GM21381 (cell line): ENCODE measurements around the gene DDX1.

Experiments used
- ATAC-seq: cut with Tn5 transposase; IDR thresholded peaks from one replicate; pipeline ENCODE4 v1.9.1; 2021; ENCODE audit warnings: mild to moderate bottlenecking, moderate library complexity; ENCODE audit not compliant: unreplicated experiment

DDX1 gene

DNA sequence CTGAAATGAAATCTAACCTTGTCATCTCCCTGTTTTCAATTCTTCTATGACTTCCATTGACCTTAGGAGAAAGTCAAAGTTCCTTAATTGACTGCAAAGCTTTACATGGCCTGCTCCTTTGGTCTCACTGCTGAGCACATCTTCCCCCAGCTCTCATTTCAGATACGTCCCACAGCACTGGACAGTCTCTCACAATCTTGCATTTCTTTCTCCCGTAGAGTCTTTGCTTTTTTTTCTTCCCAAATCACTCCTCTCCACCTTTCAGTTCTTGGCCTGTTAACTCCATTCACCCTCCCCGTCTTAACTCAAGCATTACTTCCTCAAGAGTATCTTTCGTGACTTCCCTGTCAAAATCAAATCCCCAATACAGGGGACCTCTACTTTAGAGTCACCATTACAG is 67.2 kb downstream of the DDX1 start:
- ATAC-seq: no peak

GRCh38 chr2:15660491-15661294 is 69.0 kb downstream of the DDX1 start:
- no peak for ATAC-seq

- no peak for ATAC-seq
Measured at GRCh38 chr2:15661295-15661569, 69.6 kb downstream of the DDX1 start.

DNA sequence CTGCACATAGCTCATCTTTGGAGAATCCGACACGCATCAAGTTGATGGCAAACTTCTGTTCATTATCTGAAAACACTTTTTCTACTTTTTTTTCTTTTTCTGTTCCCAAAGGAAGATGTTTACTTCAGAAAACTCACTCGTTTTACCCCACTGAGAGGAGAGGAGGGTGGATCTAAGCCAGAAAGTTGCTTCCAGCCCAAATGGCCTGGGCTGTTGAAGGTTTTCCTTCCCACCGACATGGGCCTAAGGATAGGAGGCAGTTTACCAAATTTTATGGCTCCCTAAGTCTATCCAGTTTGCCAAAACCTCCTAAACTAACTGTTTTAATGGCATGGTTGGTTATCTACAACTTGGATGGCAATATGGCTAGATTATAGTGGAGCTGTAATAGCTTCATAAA is 70.4 kb downstream of the DDX1 start:
- ATAC-seq: no peak

DNA sequence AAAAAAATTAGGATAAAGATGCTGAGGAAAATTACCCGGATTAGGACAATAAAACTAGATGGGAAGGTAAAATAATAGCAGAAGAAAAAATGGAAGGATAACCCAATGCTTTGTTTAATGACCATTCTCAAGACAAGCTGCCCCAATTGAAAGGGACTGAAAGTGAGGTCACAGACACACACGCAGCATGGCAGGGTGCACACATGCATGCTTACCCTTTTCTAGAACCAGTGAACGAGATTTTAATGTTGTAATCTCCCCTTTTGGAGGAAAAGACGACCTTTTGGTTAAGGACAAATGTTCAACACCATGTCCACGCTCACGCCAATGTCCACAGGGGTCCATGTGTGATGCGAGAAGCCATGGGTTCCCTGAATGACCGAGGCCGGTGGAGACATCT is 70.9 kb downstream of the DDX1 start:
- no peak for ATAC-seq

DNA sequence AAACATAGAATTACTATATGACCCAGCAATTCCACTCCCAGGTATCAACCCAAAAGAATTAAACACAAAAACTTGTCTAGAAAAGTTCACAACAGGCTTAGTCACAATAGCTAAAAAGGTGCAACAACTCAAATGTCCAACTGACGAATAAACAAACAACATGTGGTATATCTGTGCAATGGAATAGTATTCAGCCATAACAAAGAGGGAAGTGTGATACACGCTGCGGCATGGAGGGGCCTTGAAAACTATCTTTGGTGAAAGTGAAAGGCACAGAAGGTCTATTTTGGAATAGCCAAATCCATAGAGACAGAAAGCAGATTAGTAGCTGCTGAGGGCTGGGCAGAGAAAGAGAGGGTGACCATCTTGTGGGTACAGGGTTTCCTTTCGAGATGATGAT is 72.1 kb downstream of the DDX1 start:
- ATAC-seq: no peak

- no peak for ATAC-seq
Measured at GRCh38 chr2:15664273-15665066, 72.8 kb downstream of the DDX1 start.

- no peak for ATAC-seq
Measured at GRCh38 chr2:15665067-15665942, 73.6 kb downstream of the DDX1 start.

- no peak for ATAC-seq
Measured at GRCh38 chr2:15665943-15666460, 74.3 kb downstream of the DDX1 start.

- no peak for ATAC-seq
Measured at GRCh38 chr2:15666861-15667808, 75.5 kb downstream of the DDX1 start.

- ATAC-seq: no peak
Measured at GRCh38 chr2:15667809-15668556, 76.3 kb downstream of the DDX1 start.

DNA sequence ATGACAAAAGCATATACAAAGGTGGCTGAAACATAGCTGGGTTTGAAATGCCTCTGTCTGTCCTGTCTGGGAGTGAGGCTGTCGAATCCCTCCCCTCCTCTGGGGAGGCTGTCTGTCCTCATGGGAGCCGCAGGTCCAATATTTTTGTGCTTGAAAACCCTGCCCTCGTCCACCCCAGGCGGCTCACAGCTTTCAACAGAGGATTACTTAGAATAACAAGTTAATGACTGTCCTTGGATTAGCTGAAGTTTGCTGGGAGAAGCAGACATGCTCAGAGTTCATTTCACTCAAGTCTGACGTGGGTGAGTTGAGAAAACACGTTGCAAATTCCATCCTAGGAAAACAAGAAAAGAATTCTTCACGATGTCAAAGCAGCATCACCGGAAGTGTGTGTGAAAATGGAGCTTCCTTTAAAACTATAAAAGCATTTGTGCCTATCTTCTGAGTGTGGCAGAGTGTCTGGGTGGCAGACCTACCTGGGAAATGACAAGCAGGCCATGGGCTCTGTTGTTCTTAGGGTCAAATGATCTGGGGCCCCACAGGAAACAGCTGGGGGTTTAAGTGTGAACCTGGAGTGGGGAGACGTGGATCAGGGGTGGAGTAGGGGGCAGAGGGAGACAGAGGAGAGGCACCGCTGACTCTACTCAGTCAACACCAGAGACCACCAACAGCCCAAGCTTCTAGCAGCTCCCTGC is 77.1 kb downstream of the DDX1 start:
- ATAC-seq: no peak

GRCh38 chr2:15669375-15669910 is 77.8 kb downstream of the DDX1 start:
- ATAC-seq: no peak

DNA sequence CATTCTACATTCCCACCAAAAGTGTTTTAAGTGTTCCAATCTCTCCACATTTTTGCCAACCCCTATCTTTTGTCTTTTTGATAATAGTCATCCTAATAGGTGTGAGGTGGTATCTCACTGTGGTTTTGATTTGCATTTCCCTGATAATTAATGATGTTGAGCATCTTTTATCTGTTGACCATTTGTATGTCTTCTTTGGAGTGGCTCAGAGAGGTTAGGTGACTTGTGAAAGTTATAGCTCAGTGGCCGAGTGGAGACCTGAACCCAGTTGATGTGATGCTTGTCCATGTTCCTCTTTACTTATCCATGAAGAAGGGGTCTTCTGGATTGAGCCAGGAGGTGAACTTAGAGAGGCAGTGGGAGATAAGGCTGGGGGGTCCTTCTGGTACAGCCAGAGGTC is 78.8 kb downstream of the DDX1 start:
- no peak for ATAC-seq

GRCh38 chr2:15670981-15671380 is 79.3 kb downstream of the DDX1 start:
- ATAC-seq: no peak

DNA sequence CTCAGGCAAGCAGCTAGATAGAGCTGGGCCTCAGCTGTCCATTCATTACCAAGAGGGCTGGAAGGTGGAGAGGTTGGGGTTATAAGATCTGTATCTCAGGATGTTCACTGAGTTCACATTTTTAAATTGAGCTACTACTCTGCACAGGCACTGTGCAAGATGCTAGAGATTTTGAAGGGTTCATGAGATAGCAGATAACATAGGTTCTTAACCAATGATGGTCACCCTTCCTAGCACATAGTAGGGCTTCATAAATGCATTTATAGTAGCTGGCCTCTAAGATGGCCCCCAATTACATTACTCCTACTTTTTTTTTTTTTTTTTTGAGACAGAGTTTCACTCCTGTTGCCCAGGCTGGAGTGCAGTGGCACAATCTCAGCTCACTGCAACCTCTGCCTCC is 79.7 kb downstream of the DDX1 start:
- ATAC-seq: no peak

DNA sequence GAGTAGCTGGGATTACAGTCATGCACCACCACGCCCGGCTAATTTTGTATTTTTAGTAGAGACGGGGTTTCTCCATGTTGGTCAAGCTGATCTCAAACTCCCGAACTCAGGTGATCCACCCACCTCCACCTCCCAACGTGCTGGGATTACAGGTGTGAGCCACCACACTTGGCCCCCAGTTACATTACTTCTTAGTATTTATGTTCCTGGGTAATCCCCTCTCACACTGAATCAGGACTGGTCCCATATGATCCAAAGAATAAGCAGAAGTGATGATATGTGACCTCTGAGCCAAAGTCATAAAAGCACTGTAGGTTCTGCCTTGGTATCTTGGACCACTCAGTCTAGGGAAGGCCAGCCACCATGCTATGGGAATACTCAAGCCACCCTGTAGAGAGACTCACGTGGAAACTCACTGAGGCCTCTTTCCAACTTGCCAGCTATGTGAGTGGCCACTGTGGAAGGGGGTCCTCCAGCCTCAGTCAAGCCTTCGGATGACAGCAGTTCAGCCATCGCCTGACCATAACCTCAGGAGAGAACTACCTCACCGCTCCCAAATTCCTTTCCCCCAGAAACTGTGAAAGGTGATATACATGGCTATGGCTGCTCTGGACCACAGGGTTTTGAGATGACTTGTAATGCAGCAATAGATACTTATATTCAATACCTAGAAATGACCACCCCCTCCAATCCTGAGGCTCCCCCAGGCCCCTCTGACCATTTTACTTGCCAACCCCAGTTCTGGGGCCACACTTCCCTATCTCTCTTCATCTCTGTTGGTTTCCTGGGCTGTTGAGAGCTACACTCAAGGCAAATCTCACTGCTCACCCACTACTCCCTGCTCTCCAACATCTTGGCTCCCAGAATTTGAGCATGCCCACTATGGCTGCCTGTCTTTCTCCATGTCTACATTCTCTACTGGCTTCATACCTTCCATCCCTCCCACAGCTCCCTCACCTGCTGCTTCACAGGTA is 80.5 kb downstream of the DDX1 start:
- ATAC-seq: no peak
